Peyer's patch (tissue), 4 donors: ENCODE results near the gene TAF3.

Experiments
- CTCF ChIP-seq, 6 experiments: fragments of 450-650 bp in 4 of 6; fragments of 200-600 bp in 2 of 6; sonication (generic) in 1 of 6; IDR thresholded peaks; one replicate each; pipeline ENCODE4 v1.5.1; 2017 to 2019; ENCODE audit warnings: antibody characterized with exemption in 6 of 6, mild to moderate bottlenecking in 3 of 6, moderate library complexity in 1 of 6
- POLR2A ChIP-seq, 2 donors: fragments of 450-650 bp; IDR thresholded peaks; one replicate each; pipeline ENCODE4 v1.5.1; 2017; ENCODE audit warnings: antibody characterized with exemption in 2 of 2, mild to moderate bottlenecking in 2 of 2, moderate library complexity in 2 of 2

GRCh38 chr10:7886056-7886455 lies 67.8 kb downstream of the TAF3 start:
- TF ChIP-seq CTCF (IDR thresholded peaks at IDR 0.05), result no peak
- TF ChIP-seq POLR2A (IDR thresholded peaks at IDR 0.05), result no peak
